ENCODE results near the gene C1orf232. TPM values are rescaled to one million over a fixed set of nuclear protein-coding genes. Genes with fewer than 3 reads are reported as not detected.

The C1orf232 gene
- total and polyA plus RNA-seq, 2 of the 8 experiments (the other 6 are each of a cell fraction or from before 2014, with no cell fraction given), result not detected

DNA sequence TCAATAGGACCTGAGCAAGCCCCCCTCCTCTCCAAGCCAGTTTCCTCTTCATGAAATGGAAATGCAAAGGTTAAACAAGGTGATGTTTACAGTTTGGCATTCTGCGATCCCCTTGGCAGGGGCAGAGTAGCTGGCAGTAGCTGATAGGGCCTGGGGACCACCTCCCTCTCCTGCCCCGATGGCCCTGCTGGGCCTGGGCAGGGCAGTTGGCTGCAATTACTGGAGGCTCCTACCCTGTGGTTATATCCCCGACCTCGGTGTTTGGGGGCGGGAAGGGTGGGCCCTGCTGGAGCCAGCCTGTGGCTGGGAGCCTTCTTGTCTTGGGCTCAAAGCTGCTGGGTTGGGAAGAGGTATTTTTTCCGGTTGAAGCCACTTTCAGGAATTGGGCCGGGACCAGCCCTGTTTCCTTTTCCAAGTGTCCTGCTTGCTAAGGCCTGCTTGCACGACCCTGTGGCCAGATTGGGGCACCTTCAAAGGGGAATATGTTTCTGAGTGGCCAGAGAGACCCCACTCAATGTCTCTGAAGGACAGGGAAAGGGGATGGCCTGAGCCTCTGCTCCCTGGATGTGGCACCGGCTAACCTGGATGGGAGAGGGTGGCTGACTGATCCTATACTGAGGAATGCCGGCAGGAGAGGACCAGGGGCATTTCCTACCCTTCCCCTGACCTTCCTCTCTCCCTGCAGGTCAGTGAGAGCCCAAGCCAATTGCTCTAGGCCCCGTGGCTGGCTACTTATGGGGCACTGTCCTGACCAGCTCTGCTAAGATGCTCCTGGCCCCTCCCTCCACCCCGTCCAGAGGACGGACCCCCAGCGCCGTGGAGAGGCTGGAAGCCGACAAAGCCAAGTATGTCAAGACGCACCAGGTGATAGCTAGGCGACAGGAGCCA, 8.0 kb downstream of the C1orf232 start (continued):
- TF ChIP-seq KDM5A (IDR thresholded peaks at IDR 0.05; ENCODE audit: low read length) (no peak), POU5F1 (IDR thresholded peaks at IDR 0.05; ENCODE audit: low read depth, low read length) (no peak), GABPA (IDR thresholded peaks at IDR 0.05; ENCODE audit: borderline replicate concordance, insufficient read depth, low read length) (no peak), FOSL1 (IDR thresholded peaks at IDR 0.05; ENCODE audit: insufficient read depth, low read depth, low read length) (no peak), SRF (IDR thresholded peaks at IDR 0.05; ENCODE audit: low read depth, low read length) (no peak)

Data from H1 (cell line).